Lower leg skin (tissue), 4 donors: ENCODE measurements around the gene CDR2. TPM values are rescaled to one million over a fixed set of nuclear protein-coding genes. Genes with fewer than 3 reads are reported as not detected.
A peak's percentile ranks its signal among the peaks of the same experiment; 100 is the strongest.

Experiments used
- DNase-seq, 2 donors: peaks; one replicate each; pipeline ENCODE4 v3.0.0-alpha.2; 2019; ENCODE audit warnings: low spot score in 2 of 2
- H3K4me3 ChIP-seq: fragments of 200-600 bp; sonication (generic); 2 replicates; pipeline ENCODE4 v1.5.1; 2017; ENCODE audit warnings: mild to moderate bottlenecking, low read depth; ENCODE audit not compliant: poor library complexity, severe bottlenecking
- CTCF ChIP-seq, 3 donors: fragments of 450-650 bp; IDR thresholded peaks; one replicate each; pipeline ENCODE4 v1.5.1; 2016; ENCODE audit warnings: antibody characterized with exemption in 3 of 3, mild to moderate bottlenecking in 3 of 3, moderate library complexity in 2 of 3
- POLR2A ChIP-seq, 2 donors: fragments of 450-650 bp; IDR thresholded peaks; one replicate each; pipeline ENCODE4 v1.6.1; 2016 to 2017; ENCODE audit warnings: antibody characterized with exemption in 2 of 2, mild to moderate bottlenecking in 1 of 2, moderate library complexity in 1 of 2
- WGBS, 2 donors: methylation state at CpG; one replicate each; pipeline ENCODE4 v1.1.5; 2018; 5-methylcytosine and 5-hydroxymethylcytosine counted together
- intact Hi-C: fragments of 100-400 bp; cut with DNase I; formaldehyde crosslinking; loops from one replicate; pipeline ENCODE4 v1.15.0; 2023; ENCODE audit warnings: low total_unique reads
- total RNA-seq, 4 donors: library from RNA; depleted of rRNA; stranded (reverse); fragments of >200 nt; gene quantifications; one replicate each; pipeline ENCODE4 v1.1.0, GENCODE V29; 2016

Gene CDR2
- total RNA-seq, 4 donors from 2014 or later: 8.5 to 30.3 (median 16.2) TPM

- WGBS, 2 donors: 71 to 88% methylated on average over 10 of the region's 10 CpGs
- TF ChIP-seq CTCF (IDR thresholded peaks at IDR 0.05) (no peak), POLR2A (IDR thresholded peaks at IDR 0.05) (no peak)
- intact Hi-C loops: no loop called here
- no peak overlapping the region for H3K4me3 ChIP-seq
- peak in 1 of 2 donors; percentile 80 for DNase-seq
Measured at GRCh38 chr16:22313876-22314470, 60.4 kb downstream of the CDR2 start.

GRCh38 chr16:22312897-22313781, 61.3 kb downstream of the CDR2 start:
- peak in 1 of 2 donors; percentile 82 for DNase-seq
- H3K4me3 ChIP-seq: no peak overlapping the region
- TF ChIP-seq CTCF (IDR thresholded peaks at IDR 0.05) (no peak), POLR2A (IDR thresholded peaks at IDR 0.05) (no peak)
- 76 to 81% methylated on average over 21 to 22 of the region's 23 CpGs for WGBS, 2 donors
- intact Hi-C loops: no loop called here

GRCh38 chr16:22311520-22311919, 62.9 kb downstream of the CDR2 start:
- TF ChIP-seq POLR2A (IDR thresholded peaks at IDR 0.05) (no peak), CTCF (IDR thresholded peaks at IDR 0.05) (no peak)
- 91 to 96% methylated on average over 4 of the region's 4 CpGs for WGBS, 2 donors
- H3K4me3 ChIP-seq: no peak overlapping the region
- intact Hi-C loops: no loop called here
- DNase-seq: no peak

- intact Hi-C loops: no loop called here
- whole genome bisulfite sequencing, 2 donors: 95 to 96% methylated on average over 18 to 24 of the region's 24 CpGs
- DNase-seq: no peak
- H3K4me3 ChIP-seq: no peak overlapping the region
- TF ChIP-seq CTCF (IDR thresholded peaks at IDR 0.05) (no peak), POLR2A (IDR thresholded peaks at IDR 0.05) (no peak)
Measured at GRCh38 chr16:22308824-22309520, 65.4 kb downstream of the CDR2 start.

GRCh38 chr16:22307838-22308237, 66.6 kb downstream of the CDR2 start:
- H3K4me3 ChIP-seq: no peak overlapping the region
- TF ChIP-seq CTCF (IDR thresholded peaks at IDR 0.05): no peak
- no peak for TF ChIP-seq POLR2A (IDR thresholded peaks at IDR 0.05)
- no peak for DNase-seq
- intact Hi-C loops: no loop called here
- WGBS, 2 donors: 89 to 94% methylated on average over 10 of the region's 10 CpGs
